Epithelial cell of esophagus (primary cell): ENCODE measurements around the gene TMEM269.

ENCODE experiments used
- DNase-seq: peaks from one replicate; pipeline ENCODE4 v3.0.0; 2010; ENCODE audit warnings: low read depth
- H3K4me3 ChIP-seq: 2 replicates; pipeline ENCODE4 v1.5.1; 2011; ENCODE audit warnings: mild to moderate bottlenecking, low read length, control low read depth
- TF ChIP-seq, protein P1 (sequence below): IDR thresholded peaks from 2 replicates; pipeline ENCODE4 v1.5.1; 2011; ENCODE audit warnings: low read depth, mild to moderate bottlenecking, low read length, control low read depth, inconsistent platforms; ENCODE audit not compliant: insufficient read depth; ENCODE audit errors: missing control alignments

Gene TMEM269

DNA sequence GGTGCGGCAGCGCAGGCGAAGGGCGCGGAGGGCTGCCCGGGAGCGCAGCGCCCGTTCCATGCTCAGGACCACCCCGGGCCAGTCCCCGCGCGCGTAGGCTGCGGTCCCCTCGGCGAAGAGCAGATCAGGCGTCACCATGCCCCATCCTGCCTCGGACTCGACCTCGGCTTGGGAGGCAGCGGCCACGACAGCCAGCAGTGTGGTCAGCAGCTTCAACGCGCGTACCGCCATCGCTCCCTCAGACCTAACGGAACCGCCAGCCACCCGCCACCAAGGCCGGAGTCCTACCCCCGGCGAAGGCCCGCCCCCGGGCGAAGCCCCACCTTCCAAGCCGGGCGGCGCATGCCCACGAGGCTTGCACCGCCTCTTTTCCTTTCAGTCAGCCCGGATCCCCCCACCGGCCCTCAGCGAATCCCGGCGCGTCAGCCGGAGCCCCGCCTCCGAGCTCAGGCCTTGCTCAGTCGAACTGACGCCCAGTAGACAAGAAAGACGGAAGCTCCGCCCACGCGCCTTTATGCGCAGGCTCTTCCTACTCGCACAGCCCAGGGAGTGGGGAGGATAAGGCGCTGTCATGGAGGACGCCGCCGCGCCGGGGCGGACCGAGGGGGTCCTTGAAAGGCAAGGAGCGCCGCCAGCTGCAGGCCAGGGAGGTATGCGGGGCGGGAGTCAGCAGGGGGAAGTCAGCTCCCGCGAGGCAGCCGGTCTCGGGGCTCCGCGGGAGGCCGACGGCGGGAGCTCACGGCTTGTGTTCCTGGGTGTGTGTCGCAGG lies 17.9 kb upstream of the TMEM269 start, which contains the start of the genes C1orf50 and P3H1:
TSS of gene C1orf50 (plus strand) at position 509 of the 769 bp plus-strand sequence. CDS start at position 572, 63 bp downstream.
TSS of gene P3H1 (minus strand) at position 288 of the 769 bp plus-strand sequence. CDS start at position 231, 57 bp downstream.
- peak; percentile 100 for DNase-seq

DNA sequence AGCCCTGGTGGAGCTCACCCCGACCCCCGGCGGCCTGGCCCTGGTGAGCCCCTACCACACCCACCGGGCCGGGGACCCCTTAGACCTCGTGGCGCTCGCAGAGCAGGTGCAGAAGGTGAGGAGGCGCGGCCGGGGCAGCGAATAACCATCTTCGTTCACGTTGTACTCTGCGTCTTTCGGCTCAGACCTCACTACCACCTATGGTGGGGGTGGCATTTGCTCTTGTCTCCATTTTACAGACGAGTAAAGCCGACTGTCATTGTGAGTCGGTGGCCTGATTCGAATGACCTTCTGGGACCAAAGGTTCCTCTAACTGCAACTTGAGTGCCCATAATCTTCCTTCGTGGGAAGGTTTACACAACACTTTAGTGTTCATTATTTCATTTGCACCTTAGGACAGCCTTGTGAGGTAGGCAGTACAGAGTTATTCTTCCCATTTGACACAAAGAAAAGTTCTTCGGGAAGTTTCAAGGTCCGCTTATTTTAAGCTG lies 17.2 kb upstream of the TMEM269 start:
- TF ChIP-seq, protein P1, sequence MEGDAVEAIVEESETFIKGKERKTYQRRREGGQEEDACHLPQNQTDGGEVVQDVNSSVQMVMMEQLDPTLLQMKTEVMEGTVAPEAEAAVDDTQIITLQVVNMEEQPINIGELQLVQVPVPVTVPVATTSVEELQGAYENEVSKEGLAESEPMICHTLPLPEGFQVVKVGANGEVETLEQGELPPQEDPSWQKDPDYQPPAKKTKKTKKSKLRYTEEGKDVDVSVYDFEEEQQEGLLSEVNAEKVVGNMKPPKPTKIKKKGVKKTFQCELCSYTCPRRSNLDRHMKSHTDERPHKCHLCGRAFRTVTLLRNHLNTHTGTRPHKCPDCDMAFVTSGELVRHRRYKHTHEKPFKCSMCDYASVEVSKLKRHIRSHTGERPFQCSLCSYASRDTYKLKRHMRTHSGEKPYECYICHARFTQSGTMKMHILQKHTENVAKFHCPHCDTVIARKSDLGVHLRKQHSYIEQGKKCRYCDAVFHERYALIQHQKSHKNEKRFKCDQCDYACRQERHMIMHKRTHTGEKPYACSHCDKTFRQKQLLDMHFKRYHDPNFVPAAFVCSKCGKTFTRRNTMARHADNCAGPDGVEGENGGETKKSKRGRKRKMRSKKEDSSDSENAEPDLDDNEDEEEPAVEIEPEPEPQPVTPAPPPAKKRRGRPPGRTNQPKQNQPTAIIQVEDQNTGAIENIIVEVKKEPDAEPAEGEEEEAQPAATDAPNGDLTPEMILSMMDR, result no peak
- DNase-seq, result peak; percentile 31
- peak overlapping the region; percentile 88 for H3K4me3 ChIP-seq

More for the DNA sequence above, 17.9 kb upstream of the TMEM269 start, which contains the start of the genes C1orf50 and P3H1:
- TF ChIP-seq, protein P1, result no peak
- peak within 1 kb of the TSS; percentile 88 for H3K4me3 ChIP-seq

DNA sequence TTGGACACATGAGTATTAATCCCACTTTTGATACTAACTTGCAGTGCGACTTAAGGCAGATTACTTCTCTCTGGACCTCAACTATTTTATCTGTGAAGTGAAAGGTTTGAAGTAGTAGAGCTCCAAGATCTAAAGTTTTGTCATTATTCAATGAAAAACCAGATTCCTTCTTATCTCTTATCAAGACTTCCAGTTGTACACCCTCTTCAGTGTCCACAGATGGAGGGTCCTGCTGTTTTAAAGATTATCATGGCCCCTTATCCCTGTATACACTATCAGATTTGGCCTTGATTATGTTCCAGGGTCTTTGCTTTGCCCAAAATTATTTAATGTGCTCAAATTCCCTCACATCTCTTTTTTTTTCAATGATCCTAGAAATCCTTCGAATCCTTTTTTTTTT lies 16.6 kb upstream of the TMEM269 start:
- peak overlapping the region; percentile 88 for H3K4me3 ChIP-seq
- TF ChIP-seq, protein P1, result no peak
- DNase-seq, result no peak

DNA sequence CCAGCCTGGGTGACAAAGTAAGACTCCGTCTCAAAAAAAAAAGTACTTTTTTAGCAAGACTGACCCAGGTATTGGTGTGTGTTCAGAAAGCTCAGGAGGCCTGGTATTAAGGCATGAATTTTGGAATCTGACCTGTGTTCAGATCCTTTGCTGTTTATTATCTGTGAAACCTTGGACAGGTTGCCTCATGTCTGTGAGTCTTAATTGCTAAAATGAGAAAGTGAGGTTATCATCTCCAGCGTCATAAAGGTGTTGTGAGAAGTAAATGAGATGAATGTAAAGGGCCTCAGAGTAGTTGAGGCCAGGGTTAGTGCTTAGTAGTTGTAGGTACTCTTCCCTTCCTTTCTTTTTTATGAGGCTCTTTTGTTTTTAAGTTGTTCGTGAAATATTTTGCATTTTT lies 15.0 kb upstream of the TMEM269 start:
- no peak overlapping the region for H3K4me3 ChIP-seq
- DNase-seq, result no peak
- TF ChIP-seq, protein P1, result no peak

DNA sequence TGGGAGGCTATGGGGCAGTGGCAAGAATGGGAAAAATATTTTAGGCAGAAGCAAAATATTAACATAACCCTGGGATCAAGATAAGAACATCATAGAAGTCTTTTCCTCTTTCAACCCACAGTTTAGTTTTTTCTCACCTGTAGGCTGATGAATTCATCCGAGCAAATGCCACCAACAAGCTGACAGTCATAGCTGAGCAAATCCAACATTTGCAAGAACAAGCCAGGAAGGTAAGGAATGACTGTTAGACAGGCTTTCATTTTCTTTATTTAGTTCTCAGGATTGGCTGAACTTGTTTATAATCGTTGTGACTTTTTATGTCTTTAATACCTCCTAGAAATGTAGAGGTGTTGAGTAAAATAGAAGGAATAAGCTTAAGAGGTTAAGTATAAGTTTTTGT lies 11.4 kb upstream of the TMEM269 start:
- no peak overlapping the region for H3K4me3 ChIP-seq
- DNase-seq, result no peak
- TF ChIP-seq, protein P1, result no peak

DNA sequence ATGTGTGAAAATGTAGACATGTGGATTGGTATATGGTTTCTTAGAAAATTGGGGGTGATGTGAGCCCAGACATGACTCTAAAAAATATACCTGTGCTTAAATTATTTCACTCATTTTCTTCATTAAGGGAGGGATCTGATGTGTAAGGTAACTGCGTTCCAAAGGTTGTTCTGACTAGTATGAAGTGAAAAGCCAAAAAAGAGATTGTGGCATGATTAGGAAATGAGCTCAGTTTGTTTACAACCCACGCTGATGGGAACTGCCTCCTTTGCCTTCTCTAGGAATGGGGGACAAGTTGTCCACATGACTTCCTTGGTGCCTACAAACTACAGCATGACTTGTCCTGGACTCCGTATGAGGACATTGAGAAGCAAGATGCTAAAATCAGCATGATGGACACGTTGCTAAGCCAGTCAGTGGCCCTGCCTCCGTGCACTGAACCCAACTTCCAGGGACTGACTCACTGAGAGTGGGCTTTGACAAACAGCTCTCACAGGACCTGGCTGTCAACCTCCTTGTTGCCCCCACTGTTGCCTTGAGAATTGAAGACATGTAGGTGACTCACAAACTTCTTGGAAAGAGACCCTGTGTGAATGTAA lies 9.8 kb upstream of the TMEM269 start:
- no peak overlapping the region for H3K4me3 ChIP-seq
- DNase-seq, result no peak
- TF ChIP-seq, protein P1, result no peak
